Measurements from ENCODE around the gene NCAN. TPM values are rescaled to one million over a fixed set of nuclear protein-coding genes. Genes with fewer than 3 reads are reported as not detected.

NCAN gene
- total and polyA plus RNA-seq, 2 of the 13 experiments (the other 11 are each of a cell fraction or from before 2014, with no cell fraction given), result not detected

- TF ChIP-seq DBP (CRISPR knock-in tag; IDR thresholded peaks at IDR 0.05; ENCODE audit: not compliant biosample characterization) (no peak), CENPT (CRISPR knock-in tag; IDR thresholded peaks at IDR 0.05; ENCODE audit: low read depth) (no peak), ZNF44 (CRISPR knock-in tag; IDR thresholded peaks at IDR 0.05) (no peak), ZNF776 (CRISPR knock-in tag; IDR thresholded peaks at IDR 0.05) (no peak), ZBTB38 (CRISPR knock-in tag; IDR thresholded peaks at IDR 0.05) (peak; percentile 73), ZNF446 (CRISPR knock-in tag; IDR thresholded peaks at IDR 0.05) (no peak), REPIN1 (CRISPR knock-in tag; IDR thresholded peaks at IDR 0.05; ENCODE audit: borderline replicate concordance, low read depth) (0 out of 2 replicates have a peak, but pooled peaks have one; percentile 56), KLF12 (CRISPR knock-in tag; IDR thresholded peaks at IDR 0.05; ENCODE audit: borderline replicate concordance) (no peak), ZMYM4 (CRISPR knock-in tag; IDR thresholded peaks at IDR 0.05) (0 out of 2 replicates have a peak, but pooled peaks have one; percentile 43), ZNF552 (CRISPR knock-in tag; IDR thresholded peaks at IDR 0.05; ENCODE audit: borderline replicate concordance) (no peak), SP2 (CRISPR knock-in tag; IDR thresholded peaks at IDR 0.05) (no peak), ZFP91 (CRISPR knock-in tag; IDR thresholded peaks at IDR 0.05; ENCODE audit: borderline replicate concordance) (peak; percentile 69; the same call in 1 of the 2 replicates)
- TF ChIP-seq, protein P1, sequence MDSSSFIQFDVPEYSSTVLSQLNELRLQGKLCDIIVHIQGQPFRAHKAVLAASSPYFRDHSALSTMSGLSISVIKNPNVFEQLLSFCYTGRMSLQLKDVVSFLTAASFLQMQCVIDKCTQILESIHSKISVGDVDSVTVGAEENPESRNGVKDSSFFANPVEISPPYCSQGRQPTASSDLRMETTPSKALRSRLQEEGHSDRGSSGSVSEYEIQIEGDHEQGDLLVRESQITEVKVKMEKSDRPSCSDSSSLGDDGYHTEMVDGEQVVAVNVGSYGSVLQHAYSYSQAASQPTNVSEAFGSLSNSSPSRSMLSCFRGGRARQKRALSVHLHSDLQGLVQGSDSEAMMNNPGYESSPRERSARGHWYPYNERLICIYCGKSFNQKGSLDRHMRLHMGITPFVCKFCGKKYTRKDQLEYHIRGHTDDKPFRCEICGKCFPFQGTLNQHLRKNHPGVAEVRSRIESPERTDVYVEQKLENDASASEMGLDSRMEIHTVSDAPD (CRISPR knock-in tag; IDR thresholded peaks at IDR 0.05), result no peak
- TF ChIP-seq, protein P2, sequence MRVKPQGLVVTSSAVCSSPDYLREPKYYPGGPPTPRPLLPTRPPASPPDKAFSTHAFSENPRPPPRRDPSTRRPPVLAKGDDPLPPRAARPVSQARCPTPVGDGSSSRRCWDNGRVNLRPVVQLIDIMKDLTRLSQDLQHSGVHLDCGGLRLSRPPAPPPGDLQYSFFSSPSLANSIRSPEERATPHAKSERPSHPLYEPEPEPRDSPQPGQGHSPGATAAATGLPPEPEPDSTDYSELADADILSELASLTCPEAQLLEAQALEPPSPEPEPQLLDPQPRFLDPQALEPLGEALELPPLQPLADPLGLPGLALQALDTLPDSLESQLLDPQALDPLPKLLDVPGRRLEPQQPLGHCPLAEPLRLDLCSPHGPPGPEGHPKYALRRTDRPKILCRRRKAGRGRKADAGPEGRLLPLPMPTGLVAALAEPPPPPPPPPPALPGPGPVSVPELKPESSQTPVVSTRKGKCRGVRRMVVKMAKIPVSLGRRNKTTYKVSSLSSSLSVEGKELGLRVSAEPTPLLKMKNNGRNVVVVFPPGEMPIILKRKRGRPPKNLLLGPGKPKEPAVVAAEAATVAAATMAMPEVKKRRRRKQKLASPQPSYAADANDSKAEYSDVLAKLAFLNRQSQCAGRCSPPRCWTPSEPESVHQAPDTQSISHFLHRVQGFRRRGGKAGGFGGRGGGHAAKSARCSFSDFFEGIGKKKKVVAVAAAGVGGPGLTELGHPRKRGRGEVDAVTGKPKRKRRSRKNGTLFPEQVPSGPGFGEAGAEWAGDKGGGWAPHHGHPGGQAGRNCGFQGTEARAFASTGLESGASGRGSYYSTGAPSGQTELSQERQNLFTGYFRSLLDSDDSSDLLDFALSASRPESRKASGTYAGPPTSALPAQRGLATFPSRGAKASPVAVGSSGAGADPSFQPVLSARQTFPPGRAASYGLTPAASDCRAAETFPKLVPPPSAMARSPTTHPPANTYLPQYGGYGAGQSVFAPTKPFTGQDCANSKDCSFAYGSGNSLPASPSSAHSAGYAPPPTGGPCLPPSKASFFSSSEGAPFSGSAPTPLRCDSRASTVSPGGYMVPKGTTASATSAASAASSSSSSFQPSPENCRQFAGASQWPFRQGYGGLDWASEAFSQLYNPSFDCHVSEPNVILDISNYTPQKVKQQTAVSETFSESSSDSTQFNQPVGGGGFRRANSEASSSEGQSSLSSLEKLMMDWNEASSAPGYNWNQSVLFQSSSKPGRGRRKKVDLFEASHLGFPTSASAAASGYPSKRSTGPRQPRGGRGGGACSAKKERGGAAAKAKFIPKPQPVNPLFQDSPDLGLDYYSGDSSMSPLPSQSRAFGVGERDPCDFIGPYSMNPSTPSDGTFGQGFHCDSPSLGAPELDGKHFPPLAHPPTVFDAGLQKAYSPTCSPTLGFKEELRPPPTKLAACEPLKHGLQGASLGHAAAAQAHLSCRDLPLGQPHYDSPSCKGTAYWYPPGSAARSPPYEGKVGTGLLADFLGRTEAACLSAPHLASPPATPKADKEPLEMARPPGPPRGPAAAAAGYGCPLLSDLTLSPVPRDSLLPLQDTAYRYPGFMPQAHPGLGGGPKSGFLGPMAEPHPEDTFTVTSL (CRISPR knock-in tag; IDR thresholded peaks at IDR 0.05; ENCODE audit: borderline replicate concordance), result no peak
- TF ChIP-seq, protein P3, sequence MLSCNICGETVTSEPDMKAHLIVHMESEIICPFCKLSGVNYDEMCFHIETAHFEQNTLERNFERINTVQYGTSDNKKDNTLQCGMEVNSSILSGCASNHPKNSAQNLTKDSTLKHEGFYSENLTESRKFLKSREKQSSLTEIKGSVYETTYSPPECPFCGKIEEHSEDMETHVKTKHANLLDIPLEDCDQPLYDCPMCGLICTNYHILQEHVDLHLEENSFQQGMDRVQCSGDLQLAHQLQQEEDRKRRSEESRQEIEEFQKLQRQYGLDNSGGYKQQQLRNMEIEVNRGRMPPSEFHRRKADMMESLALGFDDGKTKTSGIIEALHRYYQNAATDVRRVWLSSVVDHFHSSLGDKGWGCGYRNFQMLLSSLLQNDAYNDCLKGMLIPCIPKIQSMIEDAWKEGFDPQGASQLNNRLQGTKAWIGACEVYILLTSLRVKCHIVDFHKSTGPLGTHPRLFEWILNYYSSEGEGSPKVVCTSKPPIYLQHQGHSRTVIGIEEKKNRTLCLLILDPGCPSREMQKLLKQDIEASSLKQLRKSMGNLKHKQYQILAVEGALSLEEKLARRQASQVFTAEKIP (CRISPR knock-in tag; IDR thresholded peaks at IDR 0.05; ENCODE audit: borderline replicate concordance), result no peak
Measured at GRCh38 chr19:19185853-19186740, 25.7 kb upstream of the NCAN start (continued).

All from HepG2 (cell line).